ENCODE data around the gene DNAJB8.

The DNAJB8 gene

DNA sequence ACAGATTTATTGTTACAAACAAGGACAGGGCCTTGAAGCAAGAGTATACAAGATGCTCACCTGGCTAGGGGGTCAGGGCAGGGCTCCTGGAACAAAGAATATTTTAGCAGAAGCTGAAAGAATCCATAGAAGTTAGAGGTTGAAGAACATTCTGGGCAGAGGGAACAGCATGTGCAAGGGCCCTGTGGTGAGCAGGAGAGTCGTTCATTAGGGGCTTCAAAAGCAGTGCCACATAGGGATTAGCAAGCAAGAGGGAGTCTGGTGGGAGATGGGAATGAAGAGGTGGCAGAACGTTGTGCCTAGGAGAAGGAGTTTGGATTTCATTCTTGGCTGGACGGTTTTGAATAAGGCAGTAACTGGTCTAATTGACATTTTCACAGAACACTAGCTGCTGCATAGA lies 22.9 kb downstream of the DNAJB8 start:
- no peaks in the 10 kb centered on the region for H3K9me3 ChIP-seq (ENCODE audit: control insufficient read depth, insufficient read depth, low read length)
- no peaks in the 10 kb centered on the region for H3K4me1 ChIP-seq (ENCODE audit: insufficient read depth, low read length)
- no peaks in the 10 kb centered on the region for H3K36me3 ChIP-seq (ENCODE audit: insufficient read depth, low read length)
- no peak overlapping the region for H3K9ac ChIP-seq (ENCODE audit: low read depth, low read length)

DNA sequence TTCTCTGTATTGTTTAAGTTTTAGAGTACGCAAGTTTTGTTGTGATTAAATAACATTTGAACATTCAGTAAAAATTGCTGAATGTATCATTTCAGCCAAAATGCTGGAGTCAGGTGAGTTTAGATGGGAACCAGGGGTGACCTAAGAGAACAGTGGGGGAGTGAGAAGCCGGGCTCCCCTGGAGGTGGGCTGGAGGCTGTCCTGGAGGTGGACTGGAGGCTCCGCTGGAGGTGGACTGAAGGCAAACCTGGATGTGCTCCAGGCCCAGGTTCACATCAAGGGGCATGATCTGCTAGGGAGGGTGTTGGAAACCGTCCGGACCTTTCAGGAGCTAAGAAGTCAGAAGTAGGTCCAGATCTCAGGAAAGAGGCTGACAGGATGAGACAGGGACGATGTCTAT lies 23.7 kb downstream of the DNAJB8 start:
- H3K4me1 ChIP-seq (ENCODE audit: insufficient read depth, low read length): no peaks in the 10 kb centered on the region
- no peak overlapping the region for H3K9ac ChIP-seq (ENCODE audit: low read depth, low read length)
- no peaks in the 10 kb centered on the region for H3K9me3 ChIP-seq (ENCODE audit: control insufficient read depth, insufficient read depth, low read length)
- no peaks in the 10 kb centered on the region for H3K36me3 ChIP-seq (ENCODE audit: insufficient read depth, low read length)

DNA sequence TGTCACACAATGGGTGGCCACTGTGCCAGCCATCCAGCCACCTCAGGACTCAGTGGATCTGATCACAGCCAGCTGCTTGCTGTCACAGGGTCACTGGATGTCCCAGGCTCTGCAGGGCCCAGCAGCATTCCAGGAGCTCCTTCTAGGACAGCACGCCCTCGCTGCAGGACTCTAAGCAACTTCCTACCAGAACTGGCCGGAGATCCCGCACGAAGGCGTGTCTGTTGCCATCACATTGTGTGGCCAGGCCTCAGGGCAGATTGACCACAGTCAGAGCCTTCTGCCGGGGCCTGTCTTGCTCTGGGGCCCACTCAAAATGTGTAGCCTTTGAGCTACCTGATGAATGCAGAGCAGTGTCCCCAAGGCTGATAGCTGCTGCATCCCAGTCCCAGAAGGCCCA lies 24.6 kb downstream of the DNAJB8 start:
- H3K9me3 ChIP-seq (ENCODE audit: control insufficient read depth, insufficient read depth, low read length): no peaks in the 10 kb centered on the region
- H3K36me3 ChIP-seq (ENCODE audit: insufficient read depth, low read length): no peaks in the 10 kb centered on the region
- H3K9ac ChIP-seq (ENCODE audit: low read depth, low read length): no peak overlapping the region
- no peaks in the 10 kb centered on the region for H3K4me1 ChIP-seq (ENCODE audit: insufficient read depth, low read length)

DNA sequence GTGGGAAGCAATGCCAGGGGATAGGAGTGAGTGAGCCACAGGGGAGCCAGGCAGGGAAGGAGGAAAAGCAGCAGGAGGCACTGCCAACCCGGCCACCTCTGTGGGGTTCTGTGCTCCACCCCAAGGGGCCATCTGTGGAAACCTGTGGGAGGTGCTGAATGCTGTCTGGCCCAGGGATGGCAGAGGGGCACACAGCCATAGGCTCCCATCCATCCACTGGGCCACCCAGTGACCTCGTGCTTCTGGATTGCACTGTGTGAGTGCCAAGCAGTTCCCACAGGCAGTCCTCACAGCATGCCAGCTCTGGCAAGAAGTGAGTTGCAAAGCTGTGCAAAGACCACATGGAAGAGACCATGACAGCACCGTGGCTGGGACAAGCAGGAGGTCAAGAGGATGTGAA lies 27.5 kb downstream of the DNAJB8 start:
- Histone ChIP-seq H3K4me1 (ENCODE audit: insufficient read depth, low read length) (peaks cover 10% of the 10 kb centered on the region; the same call in 1 of the 2 replicates), H3K9me3 (ENCODE audit: control insufficient read depth, insufficient read depth, low read length) (no peaks in the 10 kb centered on the region), H3K36me3 (ENCODE audit: insufficient read depth, low read length) (no peaks in the 10 kb centered on the region), H3K9ac (ENCODE audit: low read depth, low read length) (no peak overlapping the region)

GRCh38 chr3:128438488-128439072 lies 28.1 kb downstream of the DNAJB8 start:
- peaks cover 15% of the 10 kb centered on the region; the same call in 1 of the 2 replicates for H3K4me1 ChIP-seq (ENCODE audit: insufficient read depth, low read length)
- H3K9me3 ChIP-seq (ENCODE audit: control insufficient read depth, insufficient read depth, low read length): no peaks in the 10 kb centered on the region
- no peaks in the 10 kb centered on the region for H3K36me3 ChIP-seq (ENCODE audit: insufficient read depth, low read length)
- no peak overlapping the region for H3K9ac ChIP-seq (ENCODE audit: low read depth, low read length)

DNA sequence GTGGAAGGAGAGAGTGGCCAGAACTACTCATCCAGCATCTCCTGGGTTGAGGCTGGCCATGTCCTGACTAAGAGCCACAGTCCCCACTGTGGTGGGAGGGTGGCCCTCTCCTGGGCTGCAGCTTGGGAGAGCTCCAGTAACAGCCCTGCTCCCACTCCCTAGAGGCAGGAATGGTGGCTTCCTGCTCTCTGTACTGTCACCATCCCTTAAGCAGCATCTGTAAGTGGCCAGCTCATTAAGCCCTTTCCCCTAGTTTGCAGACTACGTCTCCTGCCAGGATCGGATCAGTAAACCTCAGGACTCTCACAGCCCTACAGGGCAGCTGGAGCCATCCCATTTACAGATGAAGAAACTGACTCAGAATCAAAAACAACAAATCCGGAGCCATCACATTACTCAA lies 30.5 kb downstream of the DNAJB8 start:
- no peak overlapping the region for H3K9ac ChIP-seq (ENCODE audit: low read depth, low read length)
- H3K4me1 ChIP-seq (ENCODE audit: insufficient read depth, low read length): peaks cover 18% of the 10 kb centered on the region; the same call in 1 of the 2 replicates
- H3K36me3 ChIP-seq (ENCODE audit: insufficient read depth, low read length): no peaks in the 10 kb centered on the region
- H3K9me3 ChIP-seq (ENCODE audit: control insufficient read depth, insufficient read depth, low read length): no peaks in the 10 kb centered on the region

- no peaks in the 10 kb centered on the region for H3K36me3 ChIP-seq (ENCODE audit: insufficient read depth, low read length)
- H3K9ac ChIP-seq (ENCODE audit: low read depth, low read length): no peak overlapping the region
- H3K9me3 ChIP-seq (ENCODE audit: control insufficient read depth, insufficient read depth, low read length): no peaks in the 10 kb centered on the region
- peaks cover 18% of the 10 kb centered on the region; the same call in 1 of the 2 replicates for H3K4me1 ChIP-seq (ENCODE audit: insufficient read depth, low read length)
Observed at GRCh38 chr3:128435561-128435960, 31.1 kb downstream of the DNAJB8 start.

- Histone ChIP-seq H3K9ac (ENCODE audit: low read depth, low read length) (no peak overlapping the region), H3K9me3 (ENCODE audit: control insufficient read depth, insufficient read depth, low read length) (no peaks in the 10 kb centered on the region), H3K4me1 (ENCODE audit: insufficient read depth, low read length) (peaks cover 18% of the 10 kb centered on the region; the same call in 1 of the 2 replicates), H3K36me3 (ENCODE audit: insufficient read depth, low read length) (no peaks in the 10 kb centered on the region)
Observed at GRCh38 chr3:128435058-128435457, 31.6 kb downstream of the DNAJB8 start.

DNA sequence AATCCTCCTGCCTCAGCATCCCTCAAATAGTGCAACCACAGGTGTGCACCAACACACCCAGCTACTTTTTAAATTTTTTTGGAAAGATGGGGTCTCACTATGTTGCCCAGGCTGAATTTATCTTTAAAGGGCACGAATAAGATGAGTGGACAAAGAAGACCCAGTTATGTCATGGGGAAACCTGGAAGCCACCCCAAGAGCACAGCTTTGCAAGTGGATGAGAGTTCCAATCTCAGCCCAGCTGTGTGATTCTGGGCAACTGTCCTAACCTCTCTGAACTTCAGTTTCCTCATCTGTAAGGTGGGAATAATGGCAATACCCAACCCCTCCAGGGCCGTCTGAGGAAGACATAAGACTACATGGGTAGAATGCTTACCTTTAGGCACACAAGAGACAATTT lies 32.2 kb downstream of the DNAJB8 start:
- Histone ChIP-seq H3K9ac (ENCODE audit: low read depth, low read length) (no peak overlapping the region), H3K36me3 (ENCODE audit: insufficient read depth, low read length) (no peaks in the 10 kb centered on the region), H3K9me3 (ENCODE audit: control insufficient read depth, insufficient read depth, low read length) (no peaks in the 10 kb centered on the region), H3K4me1 (ENCODE audit: insufficient read depth, low read length) (peaks cover 18% of the 10 kb centered on the region; the same call in 1 of the 2 replicates)

DNA sequence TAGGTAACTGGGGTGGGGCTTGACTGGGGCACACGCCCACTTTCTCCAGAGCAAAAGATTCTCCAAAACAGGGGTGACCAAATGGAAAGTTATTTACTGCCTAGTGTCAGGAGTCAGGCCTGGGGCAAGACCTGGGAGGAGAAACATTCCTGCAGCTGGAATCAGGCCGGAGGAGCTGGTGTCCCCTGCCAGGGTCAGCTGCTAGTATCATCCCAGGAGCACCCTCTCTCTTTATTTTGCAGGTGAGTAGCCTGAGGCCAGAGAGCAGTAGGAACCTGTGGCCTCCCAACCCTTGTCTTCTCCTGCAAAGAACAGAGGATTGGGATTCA lies 32.9 kb downstream of the DNAJB8 start:
- Histone ChIP-seq H3K4me1 (ENCODE audit: insufficient read depth, low read length) (peaks cover 18% of the 10 kb centered on the region; the same call in 1 of the 2 replicates), H3K9me3 (ENCODE audit: control insufficient read depth, insufficient read depth, low read length) (no peaks in the 10 kb centered on the region), H3K9ac (ENCODE audit: low read depth, low read length) (no peak overlapping the region), H3K36me3 (ENCODE audit: insufficient read depth, low read length) (no peaks in the 10 kb centered on the region)

GRCh38 chr3:128432971-128433836 lies 33.5 kb downstream of the DNAJB8 start:
- peak overlapping the region; percentile 28; the same call in 1 of the 2 replicates for H3K9ac ChIP-seq (ENCODE audit: low read depth, low read length)
- peaks cover 18% of the 10 kb centered on the region; the same call in 1 of the 2 replicates for H3K4me1 ChIP-seq (ENCODE audit: insufficient read depth, low read length)
- H3K9me3 ChIP-seq (ENCODE audit: control insufficient read depth, insufficient read depth, low read length): no peaks in the 10 kb centered on the region
- H3K36me3 ChIP-seq (ENCODE audit: insufficient read depth, low read length): no peaks in the 10 kb centered on the region

DNA sequence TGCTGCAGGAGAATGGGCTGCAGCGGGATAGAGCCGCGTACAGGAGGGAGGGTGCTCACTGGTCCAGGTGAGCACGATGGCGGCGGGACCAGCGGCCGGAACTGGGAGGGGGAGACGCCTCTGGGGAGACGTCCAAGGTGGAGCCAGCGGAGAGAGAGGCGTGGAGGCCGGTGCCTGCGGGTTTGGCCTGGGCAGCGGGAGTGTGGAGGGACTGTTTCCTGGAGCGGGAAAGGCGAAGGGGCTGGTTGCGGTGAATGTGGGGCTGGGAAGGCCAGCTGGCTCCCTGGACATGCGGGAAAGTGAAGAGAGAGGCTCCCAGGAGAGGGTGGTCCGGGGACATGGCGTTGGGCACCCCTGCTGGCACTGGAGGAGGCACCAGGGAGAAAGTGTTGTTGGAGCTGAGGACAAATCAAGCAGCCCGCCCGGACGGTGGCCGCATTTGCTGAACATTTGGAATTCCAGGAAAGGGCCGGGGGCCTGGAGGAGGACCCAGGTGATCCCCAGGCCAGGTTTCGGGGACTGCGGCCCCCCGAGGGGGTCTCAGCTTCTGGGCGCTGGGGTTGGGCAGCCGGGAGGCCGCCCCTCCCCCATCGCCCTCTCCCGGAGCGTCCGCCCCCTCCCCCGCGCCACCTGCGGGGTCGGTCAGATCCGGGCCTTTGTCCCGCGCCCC lies 34.3 kb downstream of the DNAJB8 start:
- H3K9ac ChIP-seq (ENCODE audit: low read depth, low read length): peak overlapping the region; percentile 28

DNA sequence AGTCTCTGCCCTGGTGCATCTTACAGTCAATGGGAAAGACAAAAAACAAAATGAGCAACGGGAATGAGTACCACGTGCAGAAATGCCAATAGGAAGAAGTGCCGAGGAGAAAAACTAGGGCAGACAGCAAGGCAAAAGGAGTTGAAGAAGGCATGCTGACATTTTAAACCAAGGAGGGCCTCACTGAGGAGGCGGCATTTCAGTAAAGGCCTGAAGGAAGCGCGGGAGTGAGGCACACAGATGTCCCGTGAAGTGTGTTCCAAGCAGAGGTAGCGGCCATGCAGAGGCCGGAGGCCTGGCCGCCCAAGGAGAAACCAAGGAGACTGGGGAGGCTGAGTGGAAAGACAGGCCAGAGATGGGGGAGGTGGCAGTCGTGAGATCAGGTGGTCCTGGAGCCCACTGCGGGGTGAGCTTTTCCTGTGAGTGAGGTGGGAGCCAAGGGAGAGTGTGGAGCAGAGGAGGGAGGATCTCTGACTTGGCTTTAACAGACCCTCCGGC lies 34.8 kb downstream of the DNAJB8 start:
- Histone ChIP-seq H3K4me1 (ENCODE audit: insufficient read depth, low read length) (peaks cover 18% of the 10 kb centered on the region; the same call in 1 of the 2 replicates), H3K9me3 (ENCODE audit: control insufficient read depth, insufficient read depth, low read length) (no peaks in the 10 kb centered on the region), H3K36me3 (ENCODE audit: insufficient read depth, low read length) (no peaks in the 10 kb centered on the region), H3K9ac (ENCODE audit: low read depth, low read length) (peak overlapping the region; percentile 28; the same call in 1 of the 2 replicates)

More for the DNA sequence above, 34.3 kb downstream of the DNAJB8 start:
- H3K36me3 ChIP-seq (ENCODE audit: insufficient read depth, low read length): no peaks in the 10 kb centered on the region
- peaks cover 18% of the 10 kb centered on the region; the same call in 1 of the 2 replicates for H3K4me1 ChIP-seq (ENCODE audit: insufficient read depth, low read length)
- H3K9me3 ChIP-seq (ENCODE audit: control insufficient read depth, insufficient read depth, low read length): no peaks in the 10 kb centered on the region

GRCh38 chr3:128430731-128431130 lies 36.0 kb downstream of the DNAJB8 start:
- no peaks in the 10 kb centered on the region for H3K9me3 ChIP-seq (ENCODE audit: control insufficient read depth, insufficient read depth, low read length)
- H3K9ac ChIP-seq (ENCODE audit: low read depth, low read length): no peak overlapping the region
- no peaks in the 10 kb centered on the region for H3K36me3 ChIP-seq (ENCODE audit: insufficient read depth, low read length)
- peaks cover 18% of the 10 kb centered on the region; the same call in 1 of the 2 replicates for H3K4me1 ChIP-seq (ENCODE audit: insufficient read depth, low read length)

Measured in ES-I3 (cell line).